Uterus (tissue), 2 donors: ENCODE measurements around the gene A1BG.

Experiments used
- POLR2A ChIP-seq, 2 donors: fragments of 450-650 bp; IDR thresholded peaks; one replicate each; pipeline ENCODE4 v1.6.1; 2016; ENCODE audit warnings: antibody characterized with exemption in 2 of 2, mild to moderate bottlenecking in 1 of 2, moderate library complexity in 1 of 2
- TF ChIP-seq, protein P1 (sequence below), 4 experiments: fragments of 200-600 bp in 2 of 4; fragments of 450-650 bp in 2 of 4; sonication (generic) in 2 of 4; IDR thresholded peaks; one replicate each; pipeline ENCODE4 v1.5.1; 2016 to 2019; ENCODE audit warnings: antibody characterized with exemption in 4 of 4, mild to moderate bottlenecking in 2 of 4, moderate library complexity in 1 of 4

DNA sequence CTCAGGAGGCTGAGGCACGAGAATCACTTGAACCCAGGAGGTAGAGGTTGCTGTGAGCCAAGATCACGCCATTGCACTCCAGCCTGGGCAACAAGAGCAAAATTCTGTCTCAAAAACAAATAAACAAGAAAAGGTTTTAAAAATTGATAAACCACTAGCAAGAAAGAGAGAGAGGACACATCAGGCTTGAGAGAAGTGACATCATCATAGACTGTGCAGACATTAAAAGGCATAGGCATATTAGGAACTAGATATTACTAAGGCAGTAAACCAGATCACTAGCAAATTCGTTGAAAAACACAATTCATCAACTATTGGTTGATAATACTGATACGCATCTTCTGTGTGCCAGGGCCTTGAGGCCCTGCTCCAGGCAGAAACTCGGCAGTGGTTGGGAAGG, 7.7 kb downstream of the A1BG start:
- TF ChIP-seq, protein P1, sequence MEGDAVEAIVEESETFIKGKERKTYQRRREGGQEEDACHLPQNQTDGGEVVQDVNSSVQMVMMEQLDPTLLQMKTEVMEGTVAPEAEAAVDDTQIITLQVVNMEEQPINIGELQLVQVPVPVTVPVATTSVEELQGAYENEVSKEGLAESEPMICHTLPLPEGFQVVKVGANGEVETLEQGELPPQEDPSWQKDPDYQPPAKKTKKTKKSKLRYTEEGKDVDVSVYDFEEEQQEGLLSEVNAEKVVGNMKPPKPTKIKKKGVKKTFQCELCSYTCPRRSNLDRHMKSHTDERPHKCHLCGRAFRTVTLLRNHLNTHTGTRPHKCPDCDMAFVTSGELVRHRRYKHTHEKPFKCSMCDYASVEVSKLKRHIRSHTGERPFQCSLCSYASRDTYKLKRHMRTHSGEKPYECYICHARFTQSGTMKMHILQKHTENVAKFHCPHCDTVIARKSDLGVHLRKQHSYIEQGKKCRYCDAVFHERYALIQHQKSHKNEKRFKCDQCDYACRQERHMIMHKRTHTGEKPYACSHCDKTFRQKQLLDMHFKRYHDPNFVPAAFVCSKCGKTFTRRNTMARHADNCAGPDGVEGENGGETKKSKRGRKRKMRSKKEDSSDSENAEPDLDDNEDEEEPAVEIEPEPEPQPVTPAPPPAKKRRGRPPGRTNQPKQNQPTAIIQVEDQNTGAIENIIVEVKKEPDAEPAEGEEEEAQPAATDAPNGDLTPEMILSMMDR (IDR thresholded peaks at IDR 0.05) = no peak
- no peak for TF ChIP-seq POLR2A (IDR thresholded peaks at IDR 0.05)
